MM.1S (cell line): Measurements from ENCODE around the gene ABCB9.

Experiments used
- DNase-seq: peaks from one replicate; pipeline ENCODE4 v3.0.0-alpha.2; 2015
- H2AFZ ChIP-seq: fragments of 300-600 bp; sonication (generic); 2 replicates; pipeline ENCODE4 v1.6.0; 2016; ENCODE audit warnings: antibody characterized with exemption, low read length
- H3F3A ChIP-seq: fragments of 300-600 bp; sonication (generic); 2 replicates; pipeline ENCODE4 v1.6.1; 2016; ENCODE audit warnings: mild to moderate bottlenecking, antibody characterized with exemption, low read length, moderate library complexity, mixed read lengths; ENCODE audit not compliant: insufficient read depth
- H3K27ac ChIP-seq: fragments of 300-600 bp; sonication (generic); 2 replicates; pipeline ENCODE4 v1.5.1; 2016; ENCODE audit warnings: mild to moderate bottlenecking, low read length
- H3K27me3 ChIP-seq: fragments of 300-600 bp; sonication (generic); replicated peaks from 2 replicates; pipeline ENCODE4 v1.6.0; 2016; ENCODE audit warnings: low read length; ENCODE audit not compliant: insufficient read depth
- H3K36me3 ChIP-seq: fragments of 300-600 bp; sonication (generic); replicated peaks from 2 replicates; pipeline ENCODE4 v1.6.1; 2016; ENCODE audit warnings: mild to moderate bottlenecking, low read length, mixed read lengths; ENCODE audit not compliant: insufficient read depth
- H3K4me1 ChIP-seq: fragments of 300-600 bp; sonication (generic); 2 replicates; pipeline ENCODE4 v1.6.1; 2016; ENCODE audit warnings: low read length, mixed read lengths
- H3K4me2 ChIP-seq: fragments of 300-600 bp; sonication (generic); 2 replicates; pipeline ENCODE4 v1.6.0; 2016; ENCODE audit warnings: low read depth, low read length
- H3K4me3 ChIP-seq: fragments of 300-600 bp; sonication (generic); 2 replicates; pipeline ENCODE4 v1.5.1; 2016; ENCODE audit warnings: low read length, mixed read lengths
- H3K79me2 ChIP-seq: fragments of 300-600 bp; sonication (generic); 2 replicates; pipeline ENCODE4 v1.6.1; 2016; ENCODE audit warnings: mixed run types, low read length, mixed read lengths
- H3K9ac ChIP-seq: fragments of 300-600 bp; sonication (generic); 2 replicates; pipeline ENCODE4 v1.6.1; 2016; ENCODE audit warnings: low read length, mixed read lengths
- H3K9me2 ChIP-seq: fragments of 300-600 bp; sonication (generic); replicated peaks from 2 replicates; pipeline ENCODE4 v1.6.1; 2016; ENCODE audit warnings: mild to moderate bottlenecking, low read length, mixed read lengths; ENCODE audit not compliant: insufficient read depth
- H3K9me3 ChIP-seq: fragments of 300-600 bp; sonication (generic); replicated peaks from 2 replicates; pipeline ENCODE4 v1.6.1; 2016; ENCODE audit warnings: mild to moderate bottlenecking, low read length, mixed read lengths; ENCODE audit not compliant: insufficient read depth
- H4K20me1 ChIP-seq: fragments of 300-600 bp; sonication (generic); 2 replicates; pipeline ENCODE4 v1.6.1; 2016; ENCODE audit warnings: mild to moderate bottlenecking, low read length, moderate library complexity, mixed read lengths; ENCODE audit not compliant: insufficient read depth
- EZH2 ChIP-seq: fragments of 300-600 bp; sonication (generic); optimal IDR thresholded peaks from 2 replicates; pipeline ENCODE3; 2017; ENCODE audit warnings: low read depth, mild to moderate bottlenecking, antibody characterized with exemption, low read length, mixed read lengths
- EZH2phosphoT487 ChIP-seq: fragments of 300-600 bp; sonication (generic); IDR thresholded peaks from 2 replicates; pipeline ENCODE4 v1.6.1; 2018; ENCODE audit warnings: antibody characterized with exemption, low read length
- TF ChIP-seq, protein P1 (sequence below): fragments of 300-600 bp; sonication (generic); IDR thresholded peaks from 2 replicates; pipeline ENCODE4 v1.5.1; 2016; ENCODE audit warnings: antibody characterized with exemption, low read length, mixed read lengths

The ABCB9 gene

DNA sequence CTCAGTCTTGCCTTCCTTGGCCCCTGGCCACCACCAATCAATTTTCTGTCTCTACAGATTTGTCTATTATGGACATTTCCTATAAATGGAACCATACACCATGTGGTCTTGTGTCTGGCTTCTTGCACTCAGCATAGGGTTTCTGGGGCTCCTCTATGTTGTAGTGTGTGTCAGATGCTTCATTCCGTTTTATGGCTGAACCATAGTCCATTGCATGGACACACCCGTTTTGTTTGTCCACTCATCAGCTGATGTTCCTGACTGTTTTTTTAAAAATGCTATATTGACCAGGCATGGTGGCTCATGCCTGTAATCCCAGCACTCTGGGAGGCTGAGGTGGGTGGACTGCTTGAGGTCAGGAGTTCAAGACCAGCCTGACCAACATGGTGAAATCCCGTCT is 35.2 kb upstream of the ABCB9 start:
- Histone ChIP-seq H3K9me2 (no peaks in the 10 kb centered on the region), H3K4me2 (no peak overlapping the region), H3K9me3 (no peaks in the 10 kb centered on the region), H3K79me2 (no peaks in the 10 kb centered on the region), H3K36me3 (no peaks in the 10 kb centered on the region), H3K27ac (no peak overlapping the region), H3K4me3 (no peak overlapping the region), H3K9ac (no peak overlapping the region), H4K20me1 (no peaks in the 10 kb centered on the region), H3F3A (no peaks in the 10 kb centered on the region), H3K4me1 (no peaks in the 10 kb centered on the region), H3K27me3 (no peaks in the 10 kb centered on the region), H2AFZ (no peak overlapping the region)
- TF ChIP-seq EZH2phosphoT487 (no peak), EZH2 (no peak)
- TF ChIP-seq, protein P1, sequence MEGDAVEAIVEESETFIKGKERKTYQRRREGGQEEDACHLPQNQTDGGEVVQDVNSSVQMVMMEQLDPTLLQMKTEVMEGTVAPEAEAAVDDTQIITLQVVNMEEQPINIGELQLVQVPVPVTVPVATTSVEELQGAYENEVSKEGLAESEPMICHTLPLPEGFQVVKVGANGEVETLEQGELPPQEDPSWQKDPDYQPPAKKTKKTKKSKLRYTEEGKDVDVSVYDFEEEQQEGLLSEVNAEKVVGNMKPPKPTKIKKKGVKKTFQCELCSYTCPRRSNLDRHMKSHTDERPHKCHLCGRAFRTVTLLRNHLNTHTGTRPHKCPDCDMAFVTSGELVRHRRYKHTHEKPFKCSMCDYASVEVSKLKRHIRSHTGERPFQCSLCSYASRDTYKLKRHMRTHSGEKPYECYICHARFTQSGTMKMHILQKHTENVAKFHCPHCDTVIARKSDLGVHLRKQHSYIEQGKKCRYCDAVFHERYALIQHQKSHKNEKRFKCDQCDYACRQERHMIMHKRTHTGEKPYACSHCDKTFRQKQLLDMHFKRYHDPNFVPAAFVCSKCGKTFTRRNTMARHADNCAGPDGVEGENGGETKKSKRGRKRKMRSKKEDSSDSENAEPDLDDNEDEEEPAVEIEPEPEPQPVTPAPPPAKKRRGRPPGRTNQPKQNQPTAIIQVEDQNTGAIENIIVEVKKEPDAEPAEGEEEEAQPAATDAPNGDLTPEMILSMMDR = no peak
- no peak for DNase-seq

DNA sequence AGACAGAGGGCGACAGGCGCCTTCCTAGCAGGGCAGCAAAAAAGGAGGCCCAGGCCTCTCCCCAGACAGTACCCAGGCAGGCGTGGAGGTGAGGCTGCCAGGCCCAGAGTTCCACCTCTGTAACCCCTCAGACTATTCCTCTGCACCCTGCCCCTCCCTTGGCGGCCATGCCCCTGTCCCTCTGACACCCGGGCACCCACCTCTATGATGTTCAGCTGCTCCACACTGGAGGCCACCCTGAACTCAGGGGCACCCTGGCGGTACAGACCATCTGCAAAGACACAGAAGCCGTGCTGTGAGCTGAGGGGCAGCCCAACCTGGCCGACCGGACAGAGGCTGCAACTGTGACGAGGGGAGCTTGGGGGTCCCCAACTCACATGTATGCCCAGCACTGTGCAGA is 34.3 kb upstream of the ABCB9 start:
- no peak overlapping the region for H3K9ac ChIP-seq
- H3K4me2 ChIP-seq = no peak overlapping the region

DNA sequence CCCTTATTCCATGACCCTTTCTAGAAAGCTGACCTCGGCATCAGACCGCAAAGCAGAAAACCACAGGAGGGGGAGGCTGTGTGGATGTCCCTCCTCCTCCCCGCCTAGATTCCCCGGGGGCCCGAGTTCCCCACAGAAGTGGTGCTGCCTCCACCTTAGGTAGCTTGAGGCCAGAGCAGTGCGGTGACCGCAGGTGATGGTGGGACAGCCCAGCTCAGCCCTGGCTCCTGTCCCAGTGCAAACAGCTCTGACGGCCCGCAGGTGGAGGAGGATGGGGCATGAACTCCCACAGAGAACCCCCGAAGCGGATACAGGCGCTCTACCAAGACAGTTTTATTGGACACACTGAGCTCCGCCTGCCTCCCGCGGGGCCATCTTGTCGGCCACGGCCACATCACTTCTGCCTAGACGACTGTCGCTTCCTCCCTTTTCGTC is 33.7 kb upstream of the ABCB9 start:
- Histone ChIP-seq H3K9me2 (no peaks in the 10 kb centered on the region), H4K20me1 (no peaks in the 10 kb centered on the region), H3K79me2 (no peaks in the 10 kb centered on the region), H3K27me3 (no peaks in the 10 kb centered on the region), H3K9me3 (no peaks in the 10 kb centered on the region), H3K4me1 (no peaks in the 10 kb centered on the region), H3K27ac (no peak overlapping the region), H3K4me2 (no peak overlapping the region), H3K4me3 (no peak overlapping the region), H3K36me3 (no peaks in the 10 kb centered on the region), H3F3A (no peaks in the 10 kb centered on the region), H3K9ac (no peak overlapping the region), H2AFZ (no peak overlapping the region)
- TF ChIP-seq, protein P1 = no peak
- DNase-seq = no peak

More for the DNA sequence above, 34.3 kb upstream of the ABCB9 start:
- Histone ChIP-seq H3K9me2 (no peaks in the 10 kb centered on the region), H3K4me1 (no peaks in the 10 kb centered on the region), H3F3A (no peaks in the 10 kb centered on the region), H2AFZ (no peak overlapping the region), H3K27me3 (no peaks in the 10 kb centered on the region), H3K79me2 (no peaks in the 10 kb centered on the region), H3K27ac (no peak overlapping the region), H3K4me3 (no peak overlapping the region), H4K20me1 (no peaks in the 10 kb centered on the region), H3K36me3 (no peaks in the 10 kb centered on the region), H3K9me3 (no peaks in the 10 kb centered on the region)
- TF ChIP-seq EZH2 = no peak
- TF ChIP-seq, protein P1 = no peak
- no peak for DNase-seq
